SJSA1 (cell line): ENCODE results near the gene UBE2H. TPM values are rescaled to one million over a fixed set of nuclear protein-coding genes. Genes with fewer than 3 reads are reported as not detected.
"Not testable (repeated sequence)": the region's sequence is repeated elsewhere in the genome, so short reads cannot be mapped to it uniquely, and the experiment has no call there.

Experiments
- DNase-seq, 2 experiments: peaks; one replicate each; pipeline ENCODE4 v3.0.0-alpha.2; 2015 to 2020; ENCODE audit warnings: low spot score in 2 of 2, low read depth in 1 of 2
- H3K27ac ChIP-seq: fragments of 250-450 bp; sonication (Bioruptor Pico); 2 replicates; pipeline ENCODE4 v1.5.1; 2020; ENCODE audit warnings: mild to moderate bottlenecking, moderate library complexity
- H3K27me3 ChIP-seq: fragments of 250-450 bp; sonication (Bioruptor Pico); replicated peaks from 2 replicates; pipeline ENCODE4 v1.5.1; 2020; ENCODE audit warnings: mild to moderate bottlenecking, moderate library complexity
- H3K36me3 ChIP-seq: fragments of 250-450 bp; sonication (Bioruptor Pico); 2 replicates; pipeline ENCODE4 v1.5.1; 2020; ENCODE audit warnings: mild to moderate bottlenecking
- H3K4me1 ChIP-seq: fragments of 250-450 bp; sonication (Bioruptor Pico); replicated peaks from 2 replicates; pipeline ENCODE4 v1.6.1; 2021; ENCODE audit warnings: mild to moderate bottlenecking
- H3K4me3 ChIP-seq: fragments of 250-450 bp; sonication (Bioruptor Pico); 2 replicates; pipeline ENCODE4 v1.5.1; 2020; ENCODE audit warnings: mild to moderate bottlenecking
- H3K9me3 ChIP-seq: fragments of 250-450 bp; sonication (Bioruptor Pico); replicated peaks from 2 replicates; pipeline ENCODE4 v1.5.1; 2020; ENCODE audit warnings: mild to moderate bottlenecking
- total RNA-seq: library from RNA; depleted of rRNA; stranded (reverse); fragments of >200 nt; shearing (Covaris generic); gene quantifications from 2 replicates; pipeline ENCODE4 v1.2.3, GENCODE V29; 2014

UBE2H gene
- total RNA-seq, 1 experiment from 2014 or later = 42.8 TPM

GRCh38 chr7:129807863-129808262 is 144.9 kb downstream of the UBE2H start:
- Histone ChIP-seq H3K4me1 (no peaks in the 10 kb centered on the region), H3K27ac (no peak overlapping the region), H3K36me3 (no peaks in the 10 kb centered on the region), H3K4me3 (no peak overlapping the region), H3K9me3 (no peaks in the 10 kb centered on the region), H3K27me3 (no peaks in the 10 kb centered on the region)
- no peak for DNase-seq

- DNase-seq = no peak
- Histone ChIP-seq H3K36me3 (no peaks in the 10 kb centered on the region), H3K4me3 (no peak overlapping the region), H3K27ac (no peak overlapping the region), H3K27me3 (no peaks in the 10 kb centered on the region), H3K9me3 (no peaks in the 10 kb centered on the region), H3K4me1 (no peaks in the 10 kb centered on the region)
These were observed 147.7 kb downstream of the UBE2H start for GRCh38 chr7:129804890-129805719.

- Histone ChIP-seq H3K4me1 (no peaks in the 10 kb centered on the region), H3K4me3 (no peak overlapping the region)
- no peak for DNase-seq
These were observed 148.5 kb downstream of the UBE2H start for GRCh38 chr7:129804111-129804889.

GRCh38 chr7:129803546-129804081 is 149.1 kb downstream of the UBE2H start:
- no peak overlapping the region for H3K27ac ChIP-seq
- H3K9me3 ChIP-seq = no peaks in the 10 kb centered on the region
- H3K27me3 ChIP-seq = no peaks in the 10 kb centered on the region
- no peak for DNase-seq
- H3K36me3 ChIP-seq = no peaks in the 10 kb centered on the region
- no peak overlapping the region for H3K4me3 ChIP-seq
- H3K4me1 ChIP-seq = no peaks in the 10 kb centered on the region

More at GRCh38 chr7:129804111-129804889, 148.5 kb downstream of the UBE2H start:
- no peaks in the 10 kb centered on the region for H3K9me3 ChIP-seq
- H3K27me3 ChIP-seq = no peaks in the 10 kb centered on the region
- H3K27ac ChIP-seq = no peak overlapping the region
- H3K36me3 ChIP-seq = no peaks in the 10 kb centered on the region

GRCh38 chr7:129801882-129802281 is 150.9 kb downstream of the UBE2H start:
- Histone ChIP-seq H3K4me1 (no peaks in the 10 kb centered on the region), H3K27me3 (no peaks in the 10 kb centered on the region), H3K27ac (no peak overlapping the region), H3K36me3 (no peaks in the 10 kb centered on the region), H3K4me3 (no peak overlapping the region), H3K9me3 (no peaks in the 10 kb centered on the region)
- no peak for DNase-seq

GRCh38 chr7:129800901-129801300 is 151.9 kb downstream of the UBE2H start:
- H3K4me3 ChIP-seq = no peak overlapping the region
- no peaks in the 10 kb centered on the region for H3K36me3 ChIP-seq
- no peak overlapping the region for H3K27ac ChIP-seq
- no peaks in the 10 kb centered on the region for H3K9me3 ChIP-seq
- no peaks in the 10 kb centered on the region for H3K27me3 ChIP-seq
- no peak for DNase-seq
- no peaks in the 10 kb centered on the region for H3K4me1 ChIP-seq

- Histone ChIP-seq H3K4me3 (no peak overlapping the region), H3K4me1 (no peaks in the 10 kb centered on the region), H3K27me3 (no peaks in the 10 kb centered on the region), H3K27ac (no peak overlapping the region), H3K9me3 (no peaks in the 10 kb centered on the region), H3K36me3 (no peaks in the 10 kb centered on the region)
- no peak for DNase-seq
These were observed 153.3 kb downstream of the UBE2H start for GRCh38 chr7:129799350-129799955.

GRCh38 chr7:129798616-129799349 is 154.0 kb downstream of the UBE2H start:
- no peaks in the 10 kb centered on the region for H3K4me1 ChIP-seq
- no peak overlapping the region for H3K27ac ChIP-seq
- no peak overlapping the region for H3K4me3 ChIP-seq
- no peaks in the 10 kb centered on the region for H3K27me3 ChIP-seq
- no peak for DNase-seq
- no peaks in the 10 kb centered on the region for H3K36me3 ChIP-seq
- no peaks in the 10 kb centered on the region for H3K9me3 ChIP-seq

GRCh38 chr7:129797214-129797789 is 155.5 kb downstream of the UBE2H start:
- no peaks in the 10 kb centered on the region for H3K27me3 ChIP-seq
- H3K27ac ChIP-seq = no peak overlapping the region
- H3K4me3 ChIP-seq = no peak overlapping the region
- no peaks in the 10 kb centered on the region for H3K4me1 ChIP-seq
- no peaks in the 10 kb centered on the region for H3K36me3 ChIP-seq
- DNase-seq = no peak
- no peaks in the 10 kb centered on the region for H3K9me3 ChIP-seq

GRCh38 chr7:129796186-129796775 is 156.5 kb downstream of the UBE2H start:
- no peak for DNase-seq
- Histone ChIP-seq H3K9me3 (no peaks in the 10 kb centered on the region), H3K36me3 (no peaks in the 10 kb centered on the region), H3K27me3 (no peaks in the 10 kb centered on the region), H3K4me3 (no peak overlapping the region), H3K27ac (no peak overlapping the region), H3K4me1 (no peaks in the 10 kb centered on the region)

- not testable (repeated sequence) for DNase-seq, H3K27me3 ChIP-seq, H3K27ac ChIP-seq, H3K4me3 ChIP-seq, H3K9me3 ChIP-seq, H3K4me1 ChIP-seq, H3K36me3 ChIP-seq
These were observed 158.3 kb downstream of the UBE2H start for GRCh38 chr7:129794461-129794860.

- no peak for DNase-seq
- H3K27ac ChIP-seq = no peak overlapping the region
These were observed 159.1 kb downstream of the UBE2H start for GRCh38 chr7:129793506-129794310.

More at GRCh38 chr7:129793506-129794310, 159.1 kb downstream of the UBE2H start:
- no peaks in the 10 kb centered on the region for H3K9me3 ChIP-seq
- H3K4me1 ChIP-seq = no peaks in the 10 kb centered on the region
- no peak overlapping the region for H3K4me3 ChIP-seq
- H3K27me3 ChIP-seq = no peaks in the 10 kb centered on the region
- no peaks in the 10 kb centered on the region for H3K36me3 ChIP-seq
